Activated CD4-positive, alpha-beta T cell treated with anti-CD3 and anti-CD28 coated beads, Interleukin-2, amount 50 U/mL, for 24 hours (primary cell): Measurements from ENCODE around the gene ZDHHC5.
A peak's percentile ranks its signal among the peaks of the same experiment; 100 is the strongest.
"Not testable (repeated sequence)": the region's sequence is repeated elsewhere in the genome, so short reads cannot be mapped to it uniquely, and the experiment has no call there.

ENCODE experiments used
- DNase-seq, 2 donors: peaks; one replicate each; pipeline ENCODE4 v3.0.0-alpha.2; 2020; ENCODE audit warnings: low read depth in 1 of 2, low spot score in 1 of 2

Gene ZDHHC5

GRCh38 chr11:57716726-57717125 lies 48.8 kb downstream of the ZDHHC5 start:
- not testable (repeated sequence) for DNase-seq

DNA sequence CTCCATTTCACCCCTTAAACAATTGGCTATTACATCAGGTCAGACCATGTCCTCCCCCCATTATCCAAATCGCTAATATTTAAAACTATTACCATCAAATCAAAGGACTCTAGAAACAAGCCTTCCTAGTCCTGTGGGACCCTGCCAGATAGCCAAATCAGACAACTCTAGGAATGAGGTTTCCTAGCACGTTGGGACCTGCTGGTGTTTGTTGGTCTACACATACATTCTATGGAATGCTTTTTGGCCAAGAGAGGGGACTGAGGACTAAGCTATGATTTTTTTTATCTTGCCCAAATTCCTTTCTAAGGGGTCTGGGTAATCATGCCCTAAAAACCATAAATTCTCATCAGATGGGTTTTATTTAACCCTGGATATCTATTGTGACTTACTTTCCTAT lies 59.3 kb downstream of the ZDHHC5 start:
- DNase-seq: no peak

GRCh38 chr11:57728829-57729228 lies 60.9 kb downstream of the ZDHHC5 start:
- no peak for DNase-seq

GRCh38 chr11:57729479-57729878 lies 61.6 kb downstream of the ZDHHC5 start:
- DNase-seq: no peak

- DNase-seq: no peak
These were observed 64.7 kb downstream of the ZDHHC5 start for GRCh38 chr11:57732661-57733060.

DNA sequence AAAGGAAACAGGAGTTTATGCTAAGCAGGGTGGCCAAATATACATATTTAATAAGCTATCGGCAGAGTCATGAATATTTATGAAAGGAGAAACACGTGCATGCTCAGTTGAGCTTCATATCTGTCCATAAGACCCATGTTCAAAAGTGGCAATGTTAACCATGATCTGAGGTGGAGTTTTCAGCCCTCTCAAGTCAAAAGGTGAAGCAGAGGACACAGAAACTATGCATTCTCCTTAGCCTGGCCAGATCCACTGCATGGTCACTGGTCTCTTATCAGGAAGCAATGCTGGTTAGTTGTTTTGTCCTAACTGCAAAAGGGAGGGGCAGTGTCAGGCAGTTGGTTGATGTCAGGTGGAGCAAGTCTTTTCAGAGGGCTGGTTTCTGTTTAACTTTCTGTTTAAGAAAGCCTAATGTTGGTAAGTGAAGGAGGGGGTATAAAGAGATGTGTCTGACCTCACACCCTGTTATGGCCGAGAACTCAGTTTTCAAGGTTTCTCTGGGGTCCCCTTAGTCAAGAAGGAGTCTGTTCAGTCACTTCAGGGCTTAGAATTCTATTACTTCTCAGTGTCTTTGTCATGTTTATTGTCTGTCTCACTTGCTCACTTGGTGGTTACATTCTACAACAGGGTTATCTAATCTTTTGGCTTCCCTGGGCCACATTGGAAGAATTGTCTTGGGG lies 67.8 kb downstream of the ZDHHC5 start:
- DNase-seq: no peak

GRCh38 chr11:57741132-57742086 lies 73.5 kb downstream of the ZDHHC5 start, which contains the start of gene SELENOH:
Gene SELENOH, plus strand, starts transcription at chr11:57741491. Its CDS starts 105 bp downstream, at chr11:57741596.
- DNase-seq: peak; percentile 92 to 95

DNA sequence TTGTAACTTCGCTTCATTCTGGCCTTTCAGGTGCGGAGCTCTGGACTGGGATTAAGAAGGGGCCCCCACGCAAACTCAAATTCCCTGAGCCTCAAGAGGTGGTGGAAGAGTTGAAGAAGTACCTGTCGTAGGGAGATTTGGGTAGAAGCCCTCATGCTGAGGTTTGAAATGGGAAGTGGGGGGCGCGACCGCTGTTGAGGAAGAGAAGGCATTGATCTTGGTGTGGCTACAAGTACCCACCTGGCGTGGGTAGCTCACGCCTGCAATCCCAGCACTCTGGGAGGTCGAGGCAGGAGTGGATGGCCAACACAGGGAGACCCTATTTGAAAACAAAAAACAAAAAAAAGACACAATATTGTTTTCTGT lies 74.2 kb downstream of the ZDHHC5 start:
- no peak for DNase-seq

DNA sequence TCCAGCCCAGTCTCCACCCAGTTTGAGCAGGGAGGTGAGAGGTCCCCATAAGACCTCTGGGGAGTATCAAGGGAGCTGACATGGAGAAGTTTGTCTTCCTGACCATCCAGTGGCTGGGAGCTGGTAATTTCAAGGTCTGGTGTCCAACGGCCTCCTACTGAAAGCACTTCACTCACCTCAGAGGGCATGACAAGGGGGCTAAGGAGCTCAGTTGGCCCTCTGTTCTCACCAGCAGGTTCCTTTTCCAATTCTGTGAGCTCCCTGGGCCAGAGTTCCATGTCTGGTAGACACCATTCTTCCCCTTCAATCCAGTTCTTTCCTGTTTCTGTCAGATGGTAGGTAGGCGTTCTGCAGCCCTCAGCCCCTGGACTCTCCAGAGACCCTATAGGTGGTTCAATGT lies 76.4 kb downstream of the ZDHHC5 start:
- DNase-seq: no peak

DNA sequence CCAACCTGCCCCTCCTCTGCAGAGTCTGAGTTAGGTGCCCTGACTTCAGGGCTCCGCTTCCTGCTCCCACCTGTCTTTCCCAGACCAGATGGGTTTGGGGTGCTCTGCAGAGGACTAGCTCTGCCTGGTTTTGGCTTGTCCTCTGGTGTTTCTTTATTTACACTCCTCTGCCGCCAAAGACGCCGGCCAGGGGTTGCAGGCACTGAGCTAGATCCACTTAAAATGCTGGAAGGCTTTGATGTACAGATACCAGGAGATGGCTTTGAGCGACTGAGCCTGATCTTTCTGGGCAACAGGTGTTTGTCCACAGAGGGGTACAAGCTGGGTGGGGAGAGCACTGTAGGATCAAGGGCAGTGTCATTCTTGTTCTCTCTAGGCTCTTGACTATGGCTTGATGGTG lies 77.3 kb downstream of the ZDHHC5 start:
- DNase-seq: no peak

DNA sequence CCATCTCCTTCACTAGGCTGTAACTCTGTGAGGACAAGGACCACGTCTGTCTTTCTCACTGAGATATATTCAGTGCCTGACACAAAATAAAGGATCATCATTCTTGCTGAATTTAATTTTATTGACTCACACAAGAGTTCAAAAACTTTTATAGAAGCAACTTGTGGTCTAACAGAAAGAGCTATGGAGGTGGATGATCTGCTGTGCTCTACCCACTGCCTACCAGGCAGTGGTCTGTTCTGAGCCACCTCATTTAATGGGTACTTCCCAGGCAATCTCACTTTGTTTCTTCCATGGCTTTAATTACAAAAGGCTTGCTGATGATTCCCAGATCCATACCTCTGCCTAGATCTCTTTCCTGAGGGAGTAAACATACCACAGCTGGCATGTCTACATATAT lies 79.0 kb downstream of the ZDHHC5 start:
- DNase-seq: no peak
